Brain microvascular endothelial cell (primary cell): ENCODE results near the gene CORO1A.
"Not testable (repeated sequence)": the region's sequence is repeated elsewhere in the genome, so short reads cannot be mapped to it uniquely, and the experiment has no call there.

Experiments
- DNase-seq: peaks from one replicate; pipeline ENCODE4 v3.0.0-alpha.2; 2020
- H3K27ac ChIP-seq: fragments of 250-450 bp; sonication (Bioruptor Pico); 2 replicates; pipeline ENCODE4 v1.5.1; 2020; ENCODE audit warnings: mild to moderate bottlenecking, moderate library complexity
- H3K27me3 ChIP-seq: fragments of 250-450 bp; sonication (Bioruptor Pico); replicated peaks from 2 replicates; pipeline ENCODE4 v1.5.1; 2020; ENCODE audit warnings: mild to moderate bottlenecking
- H3K36me3 ChIP-seq: fragments of 250-450 bp; sonication (Bioruptor Pico); replicated peaks from 2 replicates; pipeline ENCODE4 v1.5.1; 2020; ENCODE audit warnings: mild to moderate bottlenecking
- H3K4me3 ChIP-seq: 2 replicates; pipeline ENCODE4 v1.5.1; 2011; ENCODE audit warnings: low read depth, mild to moderate bottlenecking, control low read depth, low read length, moderate library complexity
- CTCF ChIP-seq: IDR thresholded peaks from 2 replicates; pipeline ENCODE4 v1.5.1; 2011; ENCODE audit warnings: low read depth, mild to moderate bottlenecking, moderate library complexity, low read length, control low read depth, inconsistent platforms; ENCODE audit errors: missing control alignments
- in situ Hi-C: cut with HindIII; loops from 2 replicates; pipeline ENCODE4 v1.10.0; 2017; ENCODE audit warnings: low sequenced_read_pairs, low pct_ligation_motif_present

CORO1A gene

GRCh38 chr16:30166202-30166902, 17.1 kb upstream of the CORO1A start:
- Histone ChIP-seq H3K27ac (no peak overlapping the region), H3K4me3 (no peak overlapping the region), H3K36me3 (no peaks in the 10 kb centered on the region), H3K27me3 (no peaks in the 10 kb centered on the region)
- no peak for DNase-seq
- no peak for TF ChIP-seq CTCF
- in situ Hi-C loops = no loop called here

GRCh38 chr16:30168746-30169145, 14.7 kb upstream of the CORO1A start:
- H3K27me3 ChIP-seq, H3K27ac ChIP-seq, DNase-seq, H3K36me3 ChIP-seq, in situ Hi-C loops, H3K4me3 ChIP-seq: not testable (repeated sequence)

GRCh38 chr16:30169416-30169815, 14.0 kb upstream of the CORO1A start:
- H3K36me3 ChIP-seq, DNase-seq, H3K27ac ChIP-seq, in situ Hi-C loops, H3K4me3 ChIP-seq, H3K27me3 ChIP-seq: not testable (repeated sequence)

- H3K36me3 ChIP-seq, in situ Hi-C loops, H3K27me3 ChIP-seq, H3K27ac ChIP-seq, H3K4me3 ChIP-seq, DNase-seq: not testable (repeated sequence)
Observed at GRCh38 chr16:30170145-30170544, 13.3 kb upstream of the CORO1A start.

GRCh38 chr16:30173054-30173453, 10.3 kb upstream of the CORO1A start:
- Histone ChIP-seq H3K27ac (no peak overlapping the region), H3K36me3 (no peaks in the 10 kb centered on the region), H3K27me3 (no peaks in the 10 kb centered on the region), H3K4me3 (no peak overlapping the region)
- in situ Hi-C loops = no loop called here
- TF ChIP-seq CTCF = no peak
- DNase-seq = no peak

GRCh38 chr16:30176876-30177275, 6.5 kb upstream of the CORO1A start:
- H3K27ac ChIP-seq, H3K27me3 ChIP-seq, H3K4me3 ChIP-seq, H3K36me3 ChIP-seq, DNase-seq, in situ Hi-C loops: not testable (repeated sequence)

- no peak for TF ChIP-seq CTCF
- no peaks in the 10 kb centered on the region for H3K36me3 ChIP-seq
- DNase-seq = no peak
- no peaks in the 10 kb centered on the region for H3K27me3 ChIP-seq
- H3K4me3 ChIP-seq = no peak overlapping the region
- H3K27ac ChIP-seq = no peak overlapping the region
- in situ Hi-C loops = no loop called here
Observed at GRCh38 chr16:30179195-30179594, 4.2 kb upstream of the CORO1A start.

- no peak for DNase-seq
- in situ Hi-C loops = no loop called here
- H3K4me3 ChIP-seq = no peak overlapping the region
- H3K36me3 ChIP-seq = no peaks in the 10 kb centered on the region
- H3K27ac ChIP-seq = no peak overlapping the region
- no peaks in the 10 kb centered on the region for H3K27me3 ChIP-seq
- TF ChIP-seq CTCF = no peak
Observed at GRCh38 chr16:30179931-30180330, 3.5 kb upstream of the CORO1A start.
